GM12874 (cell line): ENCODE data around the gene FGF3.

Experiments used
- TF ChIP-seq, protein P1 (sequence below): IDR thresholded peaks from 2 replicates; pipeline ENCODE4 v1.5.1; 2011; ENCODE audit warnings: low read depth, mild to moderate bottlenecking, control low read depth, low read length, moderate library complexity; ENCODE audit not compliant: insufficient read depth

The FGF3 gene

DNA sequence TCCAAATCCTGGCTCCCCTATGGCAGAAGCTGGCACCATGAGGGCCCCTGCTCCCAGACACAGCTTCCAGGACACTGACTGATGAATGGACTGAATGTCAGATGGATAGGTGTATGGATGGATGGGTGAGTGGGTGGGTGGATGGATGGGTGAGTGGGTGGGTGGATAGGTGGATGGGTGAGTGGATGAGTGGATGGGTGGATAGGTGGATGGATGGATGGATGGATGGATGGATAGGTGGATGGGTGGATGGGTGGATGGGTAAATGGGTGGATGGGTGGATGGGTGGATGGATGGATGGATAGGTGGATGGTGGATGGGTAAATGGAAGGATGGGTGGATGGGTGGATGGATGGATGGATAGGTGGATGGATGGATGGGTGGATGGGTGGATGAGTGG, 4.3 kb downstream of the FGF3 start:
- TF ChIP-seq, protein P1, sequence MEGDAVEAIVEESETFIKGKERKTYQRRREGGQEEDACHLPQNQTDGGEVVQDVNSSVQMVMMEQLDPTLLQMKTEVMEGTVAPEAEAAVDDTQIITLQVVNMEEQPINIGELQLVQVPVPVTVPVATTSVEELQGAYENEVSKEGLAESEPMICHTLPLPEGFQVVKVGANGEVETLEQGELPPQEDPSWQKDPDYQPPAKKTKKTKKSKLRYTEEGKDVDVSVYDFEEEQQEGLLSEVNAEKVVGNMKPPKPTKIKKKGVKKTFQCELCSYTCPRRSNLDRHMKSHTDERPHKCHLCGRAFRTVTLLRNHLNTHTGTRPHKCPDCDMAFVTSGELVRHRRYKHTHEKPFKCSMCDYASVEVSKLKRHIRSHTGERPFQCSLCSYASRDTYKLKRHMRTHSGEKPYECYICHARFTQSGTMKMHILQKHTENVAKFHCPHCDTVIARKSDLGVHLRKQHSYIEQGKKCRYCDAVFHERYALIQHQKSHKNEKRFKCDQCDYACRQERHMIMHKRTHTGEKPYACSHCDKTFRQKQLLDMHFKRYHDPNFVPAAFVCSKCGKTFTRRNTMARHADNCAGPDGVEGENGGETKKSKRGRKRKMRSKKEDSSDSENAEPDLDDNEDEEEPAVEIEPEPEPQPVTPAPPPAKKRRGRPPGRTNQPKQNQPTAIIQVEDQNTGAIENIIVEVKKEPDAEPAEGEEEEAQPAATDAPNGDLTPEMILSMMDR = no peak

DNA sequence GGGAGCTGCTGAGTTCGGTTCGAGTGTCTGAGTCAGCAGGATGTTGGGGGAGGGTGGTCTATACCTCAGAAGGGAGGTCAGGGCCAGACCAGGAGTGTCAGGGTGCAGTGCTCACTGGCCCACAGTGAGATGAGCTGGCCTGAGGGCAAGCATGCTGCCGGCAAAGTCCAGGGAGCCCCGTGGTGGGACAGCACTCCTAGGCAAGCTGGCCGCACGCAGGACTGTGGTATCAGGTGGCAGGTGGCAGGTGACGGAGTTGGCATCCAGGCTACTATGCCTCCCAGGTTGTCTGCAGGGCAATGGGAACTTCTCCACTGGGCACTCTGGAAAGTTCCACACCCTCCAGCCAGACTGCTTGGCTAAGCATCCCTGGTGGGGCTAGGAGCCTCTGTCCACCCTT, 4.8 kb downstream of the FGF3 start:
- TF ChIP-seq, protein P1 = no peak

DNA sequence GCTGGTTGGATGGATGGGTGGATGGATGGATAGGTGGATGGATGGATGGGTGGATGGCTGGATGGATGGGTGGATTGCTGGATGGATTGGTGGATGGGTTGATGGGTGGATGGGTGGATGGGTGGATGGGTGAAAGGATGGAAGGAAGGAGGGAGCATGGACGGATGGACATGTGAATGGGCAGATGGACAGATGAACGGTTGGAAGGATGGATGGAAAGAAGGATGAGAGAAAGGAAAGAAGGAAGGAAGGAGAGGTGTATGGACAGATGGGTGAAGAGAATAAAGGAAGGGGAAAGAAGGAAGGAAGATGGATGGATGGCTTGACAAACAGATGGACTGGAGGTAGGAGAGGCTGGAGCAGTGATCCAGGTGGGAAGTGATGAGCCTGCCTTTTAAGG, 5.4 kb downstream of the FGF3 start:
- TF ChIP-seq, protein P1 = no peak

DNA sequence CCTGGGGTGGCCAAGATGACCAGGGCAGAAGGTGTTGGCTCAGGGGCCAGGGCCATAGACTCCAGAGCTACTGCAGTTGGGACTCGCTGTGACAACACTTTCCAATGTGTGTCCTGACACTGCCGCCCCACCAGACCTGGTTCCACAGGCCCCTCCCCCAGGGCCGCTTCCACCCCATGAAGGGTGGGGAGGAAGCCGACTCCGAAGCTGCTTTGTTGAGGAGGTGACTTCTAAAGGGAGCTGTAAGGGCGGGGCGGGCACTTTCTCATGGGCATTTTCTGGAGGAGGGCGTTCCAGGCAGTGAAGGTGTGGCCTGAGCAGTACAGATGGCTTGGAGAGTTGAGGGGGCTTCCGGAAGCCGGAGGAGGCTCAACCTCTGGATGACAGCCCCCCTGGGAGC, 6.3 kb downstream of the FGF3 start:
- TF ChIP-seq, protein P1 = no peak

DNA sequence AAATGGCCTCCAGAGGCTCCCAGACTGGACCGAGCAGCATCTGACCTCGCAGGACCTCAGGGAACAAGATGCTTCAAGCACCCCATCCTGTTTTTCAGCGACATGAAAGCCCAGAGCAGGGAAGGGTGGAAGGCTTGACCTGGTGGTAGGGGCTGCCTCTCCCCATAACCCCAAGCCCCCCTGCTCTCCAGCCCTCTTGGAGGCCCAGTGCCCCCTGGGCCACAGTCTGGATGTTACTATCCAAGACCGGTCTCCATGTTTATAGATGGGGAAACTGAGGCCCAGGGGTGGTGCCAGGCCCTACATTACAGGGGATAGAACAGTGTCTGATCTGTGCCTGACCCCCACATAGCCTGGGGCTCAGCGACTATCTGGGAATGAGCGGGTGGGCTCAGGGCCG, 7.0 kb downstream of the FGF3 start:
- TF ChIP-seq, protein P1 = no peak

DNA sequence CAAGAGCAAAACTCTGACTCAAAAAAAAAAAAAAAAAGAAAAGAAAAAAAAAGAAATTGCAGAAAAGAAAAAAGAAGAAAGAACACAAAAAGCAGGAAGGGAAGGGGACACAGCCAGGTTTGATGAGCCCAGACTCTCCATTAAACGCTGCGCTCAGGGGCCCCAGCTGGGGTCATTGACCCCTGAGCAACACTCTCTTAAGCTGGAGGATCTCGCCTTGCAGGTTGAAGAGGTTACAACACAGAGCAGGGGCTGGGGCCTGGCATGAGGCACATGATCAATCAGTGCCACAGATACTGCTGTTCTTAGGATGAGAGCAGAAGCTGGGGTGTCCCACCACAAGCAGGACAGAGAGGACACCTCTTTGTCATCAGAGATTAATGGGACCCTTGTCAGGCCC, 7.8 kb downstream of the FGF3 start:
- TF ChIP-seq, protein P1 = no peak

DNA sequence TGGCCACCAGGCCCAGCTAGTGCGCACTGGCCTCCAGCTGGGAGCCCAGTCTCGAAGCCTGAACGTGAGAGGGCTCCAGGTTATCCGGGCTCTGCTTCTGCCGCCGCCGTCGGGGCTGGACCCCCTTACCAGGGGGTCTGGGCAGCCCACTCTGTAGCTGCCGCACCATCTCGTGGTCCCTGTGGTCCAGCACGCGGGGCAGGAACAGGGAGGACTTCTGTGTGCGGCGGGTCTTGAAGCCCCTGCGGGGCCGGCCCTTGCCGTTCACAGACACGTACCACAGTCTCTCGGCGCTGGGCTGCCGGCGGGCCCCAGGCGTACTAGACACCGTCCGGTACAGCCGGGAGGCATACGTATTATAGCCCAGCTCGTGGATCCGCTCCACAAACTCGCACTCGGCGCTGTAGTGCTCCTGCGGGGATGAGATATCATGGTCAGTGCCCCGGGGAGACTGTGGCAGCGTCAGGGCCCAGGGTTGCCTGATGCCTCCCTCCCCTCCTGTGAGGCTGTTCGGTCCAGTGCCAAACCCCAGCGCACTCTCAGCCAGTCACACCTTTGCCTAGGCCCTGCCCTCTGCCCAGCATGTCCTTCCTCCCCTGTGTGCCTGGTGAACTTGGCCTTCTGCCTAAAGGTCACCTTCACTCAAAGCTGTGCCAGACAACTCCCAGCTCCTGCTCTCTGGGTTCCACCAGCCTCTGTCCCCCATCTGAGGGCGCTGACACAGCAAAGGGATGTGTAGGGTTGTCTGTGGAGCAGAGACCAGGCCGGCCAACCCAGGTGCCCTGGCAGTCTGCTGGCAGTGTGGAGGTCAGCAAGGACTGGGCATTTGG, 8.7 kb downstream of the FGF3 start:
- TF ChIP-seq, protein P1 = no peak
